B cell (primary cell): ENCODE data around the gene PAIP1. TPM values are rescaled to one million over a fixed set of nuclear protein-coding genes. Genes with fewer than 3 reads are reported as not detected.

Experiments
- ATAC-seq: fragments of 200-7000 bp; cut with Tn5 transposase; one replicate; pipeline ENCODE4 v1.10.0; 2021; ENCODE audit warnings: low read depth, mild to moderate bottlenecking, moderate number of reproducible peaks, moderate library complexity
- CTCF ChIA-PET: fragments of 350-600 bp; sonication (Branson Sonifier 250); formaldehyde crosslinking; loops from one replicate; lab custom pipeline; 2021; ENCODE audit warnings: antibody characterized with exemption, inconsistent platforms; lab: Charles Lee
- POLR2A ChIA-PET: fragments of 350-600 bp; sonication (Branson Sonifier 250); formaldehyde crosslinking; loops from one replicate; lab custom pipeline; 2021; ENCODE audit warnings: antibody characterized with exemption; lab: Charles Lee
- DNase-seq: peaks from one replicate; pipeline ENCODE4 v3.0.0; 2013
- H2AFZ ChIP-seq: 2 replicates; pipeline ENCODE4 v1.6.1; 2012; ENCODE audit warnings: mild to moderate bottlenecking, low read depth, low read length; ENCODE audit not compliant: insufficient read depth, poor library complexity, severe bottlenecking
- H3K27ac ChIP-seq, 2 donors: 1 replicate in 1 of 2; 2 replicates in 1 of 2; pipeline ENCODE4 v1.5.1; 2012 to 2013; ENCODE audit warnings: low read length in 2 of 2, mild to moderate bottlenecking in 2 of 2, moderate library complexity in 1 of 2
- H3K27me3 ChIP-seq, 4 experiments: fragments of 200-600 bp in 1 of 4; sonication (generic) in 1 of 4; replicated peaks in 1 of 4; 1 replicate in 2 of 4; 2 replicates in 2 of 4; pipeline versions ENCODE4 v1.6.1 to v1.7.0; 2013 to 2016; ENCODE audit warnings: low read length in 3 of 4, mild to moderate bottlenecking in 2 of 4, mixed read lengths in 1 of 4, moderate library complexity in 1 of 4; ENCODE audit not compliant: insufficient read depth in 4 of 4, control insufficient read depth in 3 of 4; ENCODE audit errors: control extremely low read depth in 1 of 4
- H3K36me3 ChIP-seq, 2 experiments: replicated peaks in 1 of 2; 1 replicate in 1 of 2; 2 replicates in 1 of 2; pipeline versions ENCODE4 v1.6.1 to v1.7.1; 2013; ENCODE audit warnings: low read length in 1 of 2; ENCODE audit not compliant: insufficient read depth in 2 of 2, control insufficient read depth in 1 of 2; ENCODE audit errors: control extremely low read depth in 1 of 2, extremely low read depth in 1 of 2
- H3K4me1 ChIP-seq, 2 donors: fragments of 200-600 bp in 1 of 2; sonication (generic) in 1 of 2; 1 replicate in 1 of 2; 2 replicates in 1 of 2; pipeline versions ENCODE4 v1.5.1 to v1.6.1; 2013 to 2017; ENCODE audit warnings: low read length in 2 of 2; ENCODE audit not compliant: control insufficient read depth in 2 of 2, insufficient read depth in 2 of 2
- H3K4me2 ChIP-seq: replicated peaks from 2 replicates; pipeline ENCODE3; 2012; ENCODE audit warnings: mild to moderate bottlenecking, low read depth, low read length; ENCODE audit not compliant: poor library complexity, severe bottlenecking
- H3K4me3 ChIP-seq, 5 experiments: fragments of 200-600 bp in 1 of 5; sonication (generic) in 1 of 5; 1 replicate in 3 of 5; 2 replicates in 2 of 5; pipeline versions ENCODE4 v1.5.1 to v1.7.0; 2011 to 2016; ENCODE audit warnings: low read length in 4 of 5, mild to moderate bottlenecking in 4 of 5, low read depth in 2 of 5, control low read depth in 1 of 5, moderate library complexity in 1 of 5; ENCODE audit not compliant: insufficient read depth in 1 of 5; ENCODE audit errors: control extremely low read depth in 1 of 5, extremely low read depth in 1 of 5
- H3K79me2 ChIP-seq: fragments of 200-600 bp; sonication (generic); one replicate; pipeline ENCODE4 v1.6.0; 2016; ENCODE audit warnings: low read length; ENCODE audit not compliant: control insufficient read depth, insufficient read depth
- H3K9ac ChIP-seq: fragments of 200-600 bp; sonication (generic); 2 replicates; pipeline ENCODE4 v1.6.1; 2017; ENCODE audit warnings: mild to moderate bottlenecking, low read length, moderate library complexity
- H3K9me3 ChIP-seq, 3 donors: one replicate each; pipeline versions ENCODE4 v1.6.1 to v1.7.1; 2013; ENCODE audit warnings: low read length in 2 of 3; ENCODE audit not compliant: control insufficient read depth in 2 of 3, insufficient read depth in 1 of 3; ENCODE audit errors: control extremely low read depth in 1 of 3
- H4K20me1 ChIP-seq: 2 replicates; pipeline ENCODE4 v1.6.0; 2012; ENCODE audit warnings: mild to moderate bottlenecking, low read length; ENCODE audit not compliant: insufficient read depth, control insufficient read depth, poor library complexity, severe bottlenecking
- H3K27ac Mint-ChIP-seq: one replicate; pipeline ENCODE4 v1.8.0; 2021; ENCODE audit warnings: mixed read lengths
- H3K27me3 Mint-ChIP-seq: one replicate; pipeline ENCODE4 v1.8.0; 2021; ENCODE audit warnings: mixed read lengths
- H3K4me1 Mint-ChIP-seq: one replicate; pipeline ENCODE4 v1.8.0; 2021; ENCODE audit warnings: mixed read lengths
- H3K4me3 Mint-ChIP-seq: one replicate; pipeline ENCODE4 v1.8.0; 2021; ENCODE audit warnings: mixed read lengths
- H3K9me3 Mint-ChIP-seq: one replicate; pipeline ENCODE4 v1.8.0; 2022; ENCODE audit warnings: mixed read lengths; ENCODE audit not compliant: insufficient read depth
- EZH2 ChIP-seq: IDR thresholded peaks from 2 replicates; pipeline ENCODE4 v1.6.1; 2012; ENCODE audit warnings: borderline replicate concordance, low read depth, mild to moderate bottlenecking, moderate library complexity, low read length; ENCODE audit not compliant: insufficient read depth, poor library complexity, severe bottlenecking
- WGBS: methylation state at CpG from one replicate; pipeline ENCODE4 v1.1.5; 2013; ENCODE audit warnings: missing lambda C conversion rate; ENCODE audit not compliant: insufficient coverage; 5-methylcytosine and 5-hydroxymethylcytosine counted together
- intact Hi-C: fragments of 100-400 bp; cut with micrococcal nuclease; formaldehyde crosslinking; loops from one replicate; pipeline ENCODE4 v1.10.0; 2022
- polyA minus RNA-seq: library from RNA; depleted of rRNA, polyadenylated mRNA; stranded (reverse); fragments of >200 nt; gene quantifications from 2 replicates; pipeline ENCODE4 v1.2.3, GENCODE V29; 2012
- polyA plus RNA-seq: library from polyadenylated mRNA; depleted of rRNA; stranded (reverse); fragments of >200 nt; gene quantifications from 2 replicates; pipeline ENCODE4 v1.2.3, GENCODE V29; 2012
- total RNA-seq, 2 donors: library from RNA; stranded (reverse); fragments of 120-200 nt in 1 of 2; gene quantifications; 1 replicate in 1 of 2; 2 replicates in 1 of 2; pipeline versions ENCODE4 v1.2.3 to v1.2.4, GENCODE V29; 2013 to 2022
- TF ChIP-seq, protein P1 (sequence below): fragments of 200-600 bp; IDR thresholded peaks from one replicate; pipeline ENCODE4 v1.8.0; 2022; ENCODE audit warnings: antibody characterized with exemption, mild to moderate bottlenecking

The PAIP1 gene
- total RNA-seq, result 31.8 and 35.9 TPM in 2 replicates
- 62.4 TPM for total RNA-seq (2013)
- 20.4 and 23.0 TPM in 2 replicates for polyA plus RNA-seq
- polyA minus RNA-seq, result 26.1 and 27.0 TPM in 2 replicates

DNA sequence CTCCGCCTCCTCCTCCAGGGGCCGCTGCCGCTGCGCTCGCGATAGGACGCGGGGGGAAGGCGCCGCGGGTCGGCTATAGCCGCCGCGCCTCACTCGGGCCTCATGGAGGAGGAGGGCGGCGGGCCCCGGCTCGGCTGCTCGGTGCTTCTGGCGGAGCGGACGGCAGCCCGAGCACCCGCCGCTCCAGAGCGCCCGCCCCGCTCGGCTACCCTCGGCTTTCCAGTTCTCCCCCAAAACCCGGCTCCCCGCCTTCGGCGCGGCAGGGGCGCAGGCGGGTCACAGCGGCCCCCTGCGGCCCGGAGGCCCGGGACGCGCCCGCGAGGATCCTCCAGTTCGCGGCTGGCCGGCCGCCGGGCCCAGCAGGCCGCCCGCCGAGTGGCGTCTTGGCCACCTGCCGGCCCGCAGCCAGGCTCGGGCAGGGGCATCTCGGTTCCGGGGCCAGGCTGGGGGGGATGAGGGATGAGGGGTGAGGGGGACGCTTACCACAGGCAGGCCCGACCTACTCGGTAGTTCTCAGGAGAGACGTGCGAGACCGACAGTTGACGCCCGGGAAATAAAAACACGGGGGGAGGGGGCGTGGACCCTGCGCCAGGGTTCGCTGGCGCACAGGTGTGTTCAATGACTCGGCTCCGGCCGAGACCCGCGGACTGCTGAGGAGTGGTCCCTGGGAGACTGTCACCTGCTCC, at the start of gene PAIP1:
Gene PAIP1, minus strand, starts transcription at position 221 of the 686 bp plus-strand sequence. CDS start 231 bp downstream, outside the sequence.
- POLR2A ChIA-PET, result interaction anchor here (0.8 to 2.9 kb wide), 4 partner anchors 46 to 73 kb away, joined by 3 to 18 read pairs (median 11); partner anchors contain the start of genes NNT and TMEM267
- intact Hi-C loops, result loop anchor here (1.0 to 10.0 kb wide), 11 partner anchors 42 to 1632 kb away; partner anchors contain the start of genes C5orf34, FBXO4, HMGCS1 and NNT
- H3K27ac ChIP-seq, result peak within 1 kb of the TSS; percentile 81 to 91
- H4K20me1 ChIP-seq, result peaks cover 20% of the 10 kb centered on the region
- Mint-ChIP-seq H3K9me3 (no peaks in the 10 kb centered on the region), H3K27ac (peak within 1 kb of the TSS; percentile 92), H3K4me1 (peaks cover 16% of the 10 kb centered on the region), H3K4me3 (peak within 1 kb of the TSS; percentile 93), H3K27me3 (no peaks in the 10 kb centered on the region)
- peaks cover 14 to 31% of the 10 kb centered on the region in 2 donors for H3K4me1 ChIP-seq
- H3K4me2 ChIP-seq, result peak within 1 kb of the TSS; percentile 87
- H3K4me3 ChIP-seq, result peak within 1 kb of the TSS; percentile 66 to 83 (median 79)
- ATAC-seq, result peak; percentile 73
- peaks cover 2 to 26% of the 10 kb centered on the region in 2 experiments for H3K36me3 ChIP-seq
- CTCF ChIA-PET, result interaction anchor here (1.0 to 2.8 kb wide), 4 partner anchors 46 to 73 kb away, joined by 3 to 21 read pairs (median 14); partner anchors contain the start of genes NNT and TMEM267
- H3K9ac ChIP-seq, result peak within 1 kb of the TSS; percentile 90
- peaks cover 45% of the 10 kb centered on the region for H3K79me2 ChIP-seq
- H3K9me3 ChIP-seq, result no peaks in the 10 kb centered on the region
- WGBS, result under 1% methylated on average over 79 of the region's 79 CpGs
- peak; percentile 95 for DNase-seq
- TF ChIP-seq EZH2, result no peak
- TF ChIP-seq, protein P1, sequence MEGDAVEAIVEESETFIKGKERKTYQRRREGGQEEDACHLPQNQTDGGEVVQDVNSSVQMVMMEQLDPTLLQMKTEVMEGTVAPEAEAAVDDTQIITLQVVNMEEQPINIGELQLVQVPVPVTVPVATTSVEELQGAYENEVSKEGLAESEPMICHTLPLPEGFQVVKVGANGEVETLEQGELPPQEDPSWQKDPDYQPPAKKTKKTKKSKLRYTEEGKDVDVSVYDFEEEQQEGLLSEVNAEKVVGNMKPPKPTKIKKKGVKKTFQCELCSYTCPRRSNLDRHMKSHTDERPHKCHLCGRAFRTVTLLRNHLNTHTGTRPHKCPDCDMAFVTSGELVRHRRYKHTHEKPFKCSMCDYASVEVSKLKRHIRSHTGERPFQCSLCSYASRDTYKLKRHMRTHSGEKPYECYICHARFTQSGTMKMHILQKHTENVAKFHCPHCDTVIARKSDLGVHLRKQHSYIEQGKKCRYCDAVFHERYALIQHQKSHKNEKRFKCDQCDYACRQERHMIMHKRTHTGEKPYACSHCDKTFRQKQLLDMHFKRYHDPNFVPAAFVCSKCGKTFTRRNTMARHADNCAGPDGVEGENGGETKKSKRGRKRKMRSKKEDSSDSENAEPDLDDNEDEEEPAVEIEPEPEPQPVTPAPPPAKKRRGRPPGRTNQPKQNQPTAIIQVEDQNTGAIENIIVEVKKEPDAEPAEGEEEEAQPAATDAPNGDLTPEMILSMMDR, result peak; percentile 87
- H2AFZ ChIP-seq, result peak within 1 kb of the TSS; percentile 96
- H3K27me3 ChIP-seq, result no peaks in the 10 kb centered on the region

DNA sequence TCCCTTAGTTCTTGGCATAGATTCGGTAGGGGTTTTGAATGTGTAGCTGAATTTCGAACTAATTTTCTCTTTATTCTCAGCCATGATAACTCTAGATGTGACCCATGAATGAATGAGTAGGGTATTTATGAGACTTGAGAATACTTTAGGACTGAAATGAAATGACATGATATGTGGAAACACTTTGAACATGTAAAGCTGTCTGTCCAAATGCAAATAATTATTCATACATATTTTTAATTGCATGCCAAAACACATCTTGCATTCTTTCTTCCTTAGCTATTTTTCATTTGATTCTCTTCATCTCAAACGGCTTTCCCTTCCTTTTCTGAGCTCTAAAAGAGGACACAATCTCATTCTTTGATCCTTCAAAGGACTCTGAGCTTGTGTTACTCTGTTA, 49.5 kb upstream of the PAIP1 start:
- TF ChIP-seq, protein P1, result no peak
- no peak for TF ChIP-seq EZH2
- CTCF ChIA-PET, result interaction anchor here (4.7 kb wide), 1 partner anchor 25 kb away, joined by 27 read pairs; no protein-coding TSS in a partner anchor
- WGBS, result no CpG with 5 or more reads among the region's 3 CpGs

More for the DNA sequence above, 49.5 kb upstream of the PAIP1 start:
- H3K4me3 Mint-ChIP-seq, result no peak overlapping the region
- Histone ChIP-seq H3K27ac (no peak overlapping the region), H3K4me1 (peaks cover 16 to 24% of the 10 kb centered on the region in 2 donors), H3K9ac (no peak overlapping the region), H3K4me2 (no peak overlapping the region), H3K4me3 (no peak overlapping the region), H3K9me3 (no peaks in the 10 kb centered on the region), H3K27me3 (no peaks in the 10 kb centered on the region), H3K79me2 (peaks cover 67% of the 10 kb centered on the region), H3K36me3 (peaks cover 0 to 20% of the 10 kb centered on the region in 2 experiments), H2AFZ (no peak overlapping the region), H4K20me1 (peaks cover 10% of the 10 kb centered on the region)
- POLR2A ChIA-PET, result no interaction called here
- H3K27me3 Mint-ChIP-seq, result no peaks in the 10 kb centered on the region
- H3K9me3 Mint-ChIP-seq, result no peaks in the 10 kb centered on the region
- H3K4me1 Mint-ChIP-seq, result peaks cover 32% of the 10 kb centered on the region
- intact Hi-C loops, result no loop called here
- ATAC-seq, result no peak
- DNase-seq, result no peak
- no peak overlapping the region for H3K27ac Mint-ChIP-seq
